GM06990 (cell line): ENCODE measurements around the gene ATP10A.

Experiments used
- DNase-seq: peaks from one replicate; pipeline ENCODE4 v3.0.0-alpha.2; 2011; ENCODE audit not compliant: insufficient read length; ENCODE audit errors: extremely low read depth
- H3K27me3 ChIP-seq: replicated peaks from 2 replicates; pipeline ENCODE4 v1.6.0; 2011; ENCODE audit warnings: low read length; ENCODE audit not compliant: control insufficient read depth, insufficient read depth
- H3K36me3 ChIP-seq: 2 replicates; pipeline ENCODE4 v1.5.1; 2011; ENCODE audit warnings: low read length; ENCODE audit not compliant: control insufficient read depth, insufficient read depth
- H3K4me3 ChIP-seq: replicated peaks from 2 replicates; pipeline ENCODE4 v1.5.1; 2011; ENCODE audit warnings: low read depth, mild to moderate bottlenecking, control low read depth, low read length
- TF ChIP-seq, protein P1 (sequence below): IDR thresholded peaks from 2 replicates; pipeline ENCODE4 v1.5.1; 2011; ENCODE audit warnings: low read length, control low read depth, mild to moderate bottlenecking, inconsistent platforms; ENCODE audit not compliant: insufficient read depth, poor library complexity, severe bottlenecking

Gene ATP10A

DNA sequence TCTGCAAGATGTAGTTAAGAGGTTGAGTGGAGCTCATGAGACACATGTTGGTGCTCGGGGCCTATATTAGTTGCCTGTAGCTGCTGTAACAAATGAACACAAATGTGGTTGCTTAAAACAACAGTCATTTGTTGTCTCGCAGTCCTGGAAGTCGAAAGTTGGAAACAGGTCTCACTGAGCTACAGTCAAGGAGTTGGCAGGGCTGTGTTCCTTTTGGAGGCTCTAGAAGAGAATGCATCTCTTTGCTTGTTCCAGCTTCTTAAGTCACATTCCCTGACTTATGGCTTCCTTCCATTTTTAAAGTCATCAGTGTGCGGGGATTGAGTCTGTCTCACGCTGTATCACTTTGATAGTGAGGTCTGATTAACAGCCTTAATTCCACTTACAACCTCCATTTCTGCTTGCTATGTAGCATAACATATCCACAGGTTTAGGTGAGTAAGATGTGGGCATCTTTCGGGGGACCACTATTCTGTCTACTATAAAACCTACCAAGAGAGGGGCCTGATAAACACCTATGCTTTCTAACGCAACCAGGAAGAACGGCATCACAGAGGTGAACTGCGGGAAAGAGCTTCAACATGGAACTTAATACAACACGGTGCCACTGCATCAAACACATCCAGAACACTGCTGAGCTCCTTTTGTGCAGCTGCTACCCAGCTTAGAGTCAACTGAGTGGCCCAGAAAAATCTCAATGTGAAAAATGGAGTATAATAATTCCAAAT is 119.4 kb downstream of the ATP10A start:
- DNase-seq = no peak
- Histone ChIP-seq H3K27me3 (no peaks in the 10 kb centered on the region), H3K36me3 (no peaks in the 10 kb centered on the region), H3K4me3 (no peak overlapping the region)
- TF ChIP-seq, protein P1, sequence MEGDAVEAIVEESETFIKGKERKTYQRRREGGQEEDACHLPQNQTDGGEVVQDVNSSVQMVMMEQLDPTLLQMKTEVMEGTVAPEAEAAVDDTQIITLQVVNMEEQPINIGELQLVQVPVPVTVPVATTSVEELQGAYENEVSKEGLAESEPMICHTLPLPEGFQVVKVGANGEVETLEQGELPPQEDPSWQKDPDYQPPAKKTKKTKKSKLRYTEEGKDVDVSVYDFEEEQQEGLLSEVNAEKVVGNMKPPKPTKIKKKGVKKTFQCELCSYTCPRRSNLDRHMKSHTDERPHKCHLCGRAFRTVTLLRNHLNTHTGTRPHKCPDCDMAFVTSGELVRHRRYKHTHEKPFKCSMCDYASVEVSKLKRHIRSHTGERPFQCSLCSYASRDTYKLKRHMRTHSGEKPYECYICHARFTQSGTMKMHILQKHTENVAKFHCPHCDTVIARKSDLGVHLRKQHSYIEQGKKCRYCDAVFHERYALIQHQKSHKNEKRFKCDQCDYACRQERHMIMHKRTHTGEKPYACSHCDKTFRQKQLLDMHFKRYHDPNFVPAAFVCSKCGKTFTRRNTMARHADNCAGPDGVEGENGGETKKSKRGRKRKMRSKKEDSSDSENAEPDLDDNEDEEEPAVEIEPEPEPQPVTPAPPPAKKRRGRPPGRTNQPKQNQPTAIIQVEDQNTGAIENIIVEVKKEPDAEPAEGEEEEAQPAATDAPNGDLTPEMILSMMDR = no peak

DNA sequence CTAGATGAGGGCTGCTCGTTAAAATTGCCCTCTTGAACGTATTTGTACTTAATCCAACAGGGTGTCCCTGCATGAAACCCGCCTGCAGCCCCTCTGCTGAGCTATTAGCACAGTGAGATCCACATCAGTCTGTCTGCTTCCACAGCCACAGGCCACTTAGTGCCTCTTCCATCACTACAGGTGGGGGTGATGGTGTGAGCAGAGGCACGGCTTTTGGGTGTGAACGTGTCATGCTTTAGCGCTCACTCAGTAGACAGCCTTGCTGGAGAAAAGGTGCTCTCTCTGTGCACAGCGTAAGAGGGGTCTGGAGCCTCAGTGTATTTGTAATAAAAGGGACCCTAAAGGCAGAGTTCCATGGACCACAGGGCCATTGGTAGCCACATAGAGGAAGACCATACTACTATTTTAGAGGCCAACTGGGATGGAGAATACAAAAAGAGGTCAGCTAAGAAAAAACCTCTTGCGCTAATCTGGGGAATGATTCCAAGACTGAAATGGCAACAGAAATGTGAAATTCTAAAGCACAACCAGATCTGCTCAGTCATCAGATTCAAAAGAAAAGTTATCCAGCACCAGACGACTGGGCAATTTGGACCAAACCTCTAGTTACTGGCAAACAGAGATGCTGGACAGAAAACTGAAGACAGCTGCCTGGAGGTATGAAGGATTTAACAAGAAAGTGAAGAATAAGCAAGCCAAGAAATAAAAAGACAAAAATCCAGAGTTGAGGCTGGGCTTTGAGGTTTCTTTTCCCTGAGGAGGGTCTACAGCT is 120.2 kb downstream of the ATP10A start:
- no peak for DNase-seq
- TF ChIP-seq, protein P1 = no peak

DNA sequence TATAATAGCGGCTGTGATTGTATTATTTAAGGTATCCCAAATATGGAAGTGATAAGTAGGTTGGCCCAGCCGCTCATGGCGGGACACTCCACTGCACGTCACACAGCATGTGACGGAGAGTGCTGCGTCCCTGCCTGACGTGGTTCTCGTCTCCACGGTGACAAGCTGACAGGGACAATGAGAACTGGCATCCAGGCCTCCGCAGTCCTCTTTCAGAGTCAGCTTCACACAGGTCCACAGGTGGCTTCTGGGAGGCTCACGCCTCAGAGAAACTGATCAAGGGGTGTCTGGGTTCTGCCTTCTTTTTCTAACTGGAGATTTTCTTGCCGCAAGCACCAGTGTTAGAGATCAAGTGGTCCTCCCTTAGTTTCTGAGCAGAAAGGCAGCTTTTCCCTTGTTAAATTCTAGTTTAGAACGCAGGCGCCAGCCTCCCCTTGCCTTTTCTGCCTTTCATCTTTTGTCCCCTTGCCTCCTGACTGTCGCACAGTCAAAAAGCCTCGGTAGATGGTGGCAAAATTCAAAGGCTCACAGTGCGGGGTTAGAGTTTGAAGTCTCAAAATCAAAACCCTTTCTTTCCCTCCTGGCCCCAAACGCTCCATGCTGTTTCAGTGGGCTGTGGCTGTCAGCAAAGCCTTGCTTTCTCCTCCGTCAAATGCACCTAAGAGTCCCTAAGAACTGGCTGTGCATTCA is 120.9 kb downstream of the ATP10A start:
- no peaks in the 10 kb centered on the region for H3K27me3 ChIP-seq
- TF ChIP-seq, protein P1 = no peak
- DNase-seq = no peak
- H3K4me3 ChIP-seq = no peak overlapping the region
- H3K36me3 ChIP-seq = no peaks in the 10 kb centered on the region

More for the DNA sequence above, 120.2 kb downstream of the ATP10A start:
- Histone ChIP-seq H3K4me3 (no peak overlapping the region), H3K27me3 (no peaks in the 10 kb centered on the region), H3K36me3 (no peaks in the 10 kb centered on the region)

DNA sequence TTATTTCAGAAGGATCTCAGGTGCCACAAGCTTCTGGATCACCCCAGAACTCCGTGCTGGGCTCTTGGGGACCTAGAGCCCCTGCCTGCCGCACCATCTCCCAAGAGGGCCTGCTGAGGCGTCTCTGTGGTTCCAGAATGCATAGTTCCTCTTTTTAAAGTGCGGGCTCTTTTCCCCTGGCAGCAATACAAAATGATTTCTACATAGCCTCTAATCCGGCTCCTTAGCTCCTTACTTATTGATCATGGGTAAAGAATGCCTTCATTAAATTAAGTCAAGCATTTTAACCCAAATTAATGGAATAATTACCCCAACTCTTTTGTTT is 121.9 kb downstream of the ATP10A start:
- no peaks in the 10 kb centered on the region for H3K36me3 ChIP-seq
- H3K4me3 ChIP-seq = no peak overlapping the region
- no peaks in the 10 kb centered on the region for H3K27me3 ChIP-seq
- TF ChIP-seq, protein P1 = no peak
- no peak for DNase-seq

DNA sequence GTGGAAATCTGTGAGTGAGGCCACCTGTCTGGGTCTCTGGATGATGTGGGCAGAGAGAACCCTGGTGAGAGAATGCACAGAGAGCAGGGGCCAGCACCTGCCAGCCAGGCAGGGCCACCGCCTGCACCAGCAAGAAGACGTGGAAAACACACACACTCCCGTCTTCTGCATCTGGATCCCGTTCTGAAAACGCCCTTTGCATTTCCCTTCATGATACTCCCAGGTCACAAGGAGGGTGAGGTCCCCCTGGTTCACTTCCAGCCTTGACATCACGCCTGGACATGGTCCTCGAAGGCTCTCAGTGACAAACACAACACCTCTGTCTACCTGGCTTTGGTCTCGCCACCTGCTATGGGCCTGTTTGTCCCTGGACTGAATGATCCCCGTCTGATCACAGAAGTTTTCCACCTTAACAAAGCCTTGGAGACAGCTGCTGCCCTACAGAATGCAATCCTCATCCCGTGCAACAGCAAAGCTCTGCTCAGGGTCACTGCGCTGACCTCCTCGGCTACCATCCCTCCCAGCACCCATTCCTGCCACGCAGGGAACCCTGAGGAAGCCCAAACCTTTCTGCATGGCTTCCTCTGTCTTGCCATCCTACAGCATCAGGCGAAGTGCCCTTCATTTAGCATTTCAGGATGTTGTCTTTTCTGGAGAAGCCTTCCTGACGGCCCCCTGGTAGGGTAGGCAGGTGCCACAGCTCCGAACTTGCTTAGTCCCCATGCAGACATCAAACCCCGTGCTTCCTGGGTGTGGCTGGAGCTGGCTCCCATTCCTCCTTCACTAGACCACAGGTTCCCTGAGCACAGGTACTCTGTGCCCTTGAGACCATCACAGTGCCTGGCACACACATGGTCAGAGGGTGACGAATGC is 122.5 kb downstream of the ATP10A start:
- DNase-seq = no peak
- Histone ChIP-seq H3K36me3 (no peaks in the 10 kb centered on the region), H3K4me3 (no peak overlapping the region), H3K27me3 (no peaks in the 10 kb centered on the region)
- TF ChIP-seq, protein P1 = no peak
